ENCODE data around the gene MEGF6.

MEGF6 gene

DNA sequence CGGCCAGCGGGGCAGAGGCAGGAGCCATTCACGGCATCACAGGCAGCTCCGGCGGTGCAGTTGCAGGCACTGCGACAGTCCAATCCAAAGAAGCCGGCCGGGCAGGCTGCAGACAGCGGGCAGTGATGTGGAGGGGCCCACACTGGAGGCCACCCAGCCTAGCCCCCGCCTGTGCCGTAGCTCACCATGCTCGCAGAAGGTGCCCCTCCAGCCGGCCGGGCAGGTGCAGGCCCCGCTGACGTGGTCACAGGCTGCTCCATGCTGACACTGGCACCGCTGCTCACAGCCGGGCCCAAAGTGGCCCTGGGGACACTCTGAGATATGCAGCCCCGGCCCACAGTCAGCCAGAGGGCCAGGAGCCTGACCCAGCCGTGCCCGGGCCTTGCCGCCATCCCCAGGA is 111.7 kb downstream of the MEGF6 start:
- DNase-seq, result no peak

DNA sequence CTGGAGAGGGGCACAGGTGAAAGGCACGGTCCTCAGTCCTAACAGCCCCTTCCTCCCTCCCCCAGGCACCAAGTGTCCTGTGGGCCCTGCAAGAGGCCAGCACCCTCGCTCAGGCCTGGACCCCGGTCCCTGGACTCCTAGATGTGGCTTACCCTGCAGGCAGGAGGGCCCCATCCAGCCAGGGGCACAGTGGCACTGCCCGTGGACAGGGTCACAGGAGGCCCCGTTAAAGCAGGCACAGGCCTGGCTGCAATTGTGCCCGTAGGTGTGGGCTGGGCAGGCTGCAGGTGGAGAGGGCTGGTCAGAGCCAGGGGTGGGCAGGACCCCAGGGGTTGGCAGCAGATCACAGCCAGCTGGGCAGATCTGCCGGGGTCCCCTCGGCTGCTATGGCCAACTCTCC is 112.3 kb downstream of the MEGF6 start:
- DNase-seq, result no peak

DNA sequence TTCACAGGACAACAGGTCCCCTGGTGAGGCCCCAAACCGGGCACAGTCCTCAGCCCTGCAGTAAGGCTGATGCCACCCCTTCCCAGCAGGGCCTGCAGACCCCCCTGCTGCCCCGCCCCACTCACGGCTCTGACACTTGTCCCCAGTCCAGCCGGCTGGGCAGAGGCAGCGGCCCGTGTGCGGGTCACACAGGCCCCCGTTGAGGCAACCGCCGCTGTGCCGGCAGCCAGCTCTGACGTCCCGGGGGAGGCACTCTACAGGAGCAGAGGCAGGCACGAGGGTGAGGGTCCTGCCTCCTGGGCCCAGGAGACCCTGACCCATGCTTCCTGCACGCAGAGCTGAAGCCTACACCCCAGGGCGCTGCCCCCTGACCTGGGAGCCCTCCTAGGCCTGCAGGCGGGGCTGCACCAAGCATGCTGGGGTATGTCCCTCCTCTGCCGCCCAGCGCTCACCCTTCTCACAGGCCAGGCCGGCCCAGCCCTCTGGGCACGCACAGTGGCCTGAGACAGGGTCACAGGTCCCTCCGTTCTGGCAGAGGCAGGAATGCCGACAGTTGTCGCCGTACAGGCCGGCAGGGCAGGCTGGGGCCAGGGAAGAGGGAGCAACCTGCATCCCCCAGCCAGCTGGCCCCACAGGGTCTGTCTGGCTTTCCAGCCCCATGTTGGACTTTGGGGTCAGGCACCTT is 112.9 kb downstream of the MEGF6 start:
- DNase-seq, result no peak

DNA sequence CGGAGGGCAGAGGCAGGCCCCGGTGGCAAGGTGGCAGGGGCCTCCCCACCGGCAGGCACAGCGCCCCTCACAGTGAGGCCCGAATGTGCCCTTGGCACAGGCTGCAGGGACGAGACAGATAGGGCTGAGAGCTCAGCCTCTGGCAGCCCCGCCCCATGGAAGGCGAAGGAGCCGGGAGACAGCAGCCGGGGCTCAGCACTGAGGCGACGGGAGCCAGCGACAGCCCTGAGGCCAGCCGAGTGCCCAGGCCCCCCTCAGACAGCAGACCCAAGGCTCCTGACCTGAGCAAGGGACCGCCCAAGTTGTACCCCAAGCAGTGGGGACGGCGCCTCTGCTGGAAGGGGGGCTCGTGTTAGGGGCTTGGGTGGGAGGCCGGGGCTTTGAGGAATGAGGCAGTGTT is 113.8 kb downstream of the MEGF6 start:
- no peak for DNase-seq

DNA sequence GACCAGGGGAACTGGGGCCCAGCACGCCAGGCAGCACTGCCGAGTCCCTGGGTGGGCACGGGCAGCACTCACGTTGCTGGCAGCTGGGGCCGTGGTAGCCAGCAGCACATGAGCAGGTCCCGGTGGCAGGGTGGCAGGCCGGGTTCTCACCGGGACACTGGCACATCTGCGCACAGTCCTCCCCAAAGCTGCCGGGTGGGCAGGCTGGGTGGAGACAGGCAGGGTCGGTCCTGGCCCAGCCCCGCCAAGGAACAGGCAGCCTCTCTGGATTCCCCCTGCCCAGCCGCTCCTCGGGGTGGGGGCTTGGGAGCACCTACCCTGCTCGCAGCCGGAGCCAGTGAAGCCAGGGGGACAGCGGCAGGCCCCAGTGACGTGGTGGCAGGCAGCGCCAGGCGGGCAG is 114.4 kb downstream of the MEGF6 start:
- no peak for DNase-seq

DNA sequence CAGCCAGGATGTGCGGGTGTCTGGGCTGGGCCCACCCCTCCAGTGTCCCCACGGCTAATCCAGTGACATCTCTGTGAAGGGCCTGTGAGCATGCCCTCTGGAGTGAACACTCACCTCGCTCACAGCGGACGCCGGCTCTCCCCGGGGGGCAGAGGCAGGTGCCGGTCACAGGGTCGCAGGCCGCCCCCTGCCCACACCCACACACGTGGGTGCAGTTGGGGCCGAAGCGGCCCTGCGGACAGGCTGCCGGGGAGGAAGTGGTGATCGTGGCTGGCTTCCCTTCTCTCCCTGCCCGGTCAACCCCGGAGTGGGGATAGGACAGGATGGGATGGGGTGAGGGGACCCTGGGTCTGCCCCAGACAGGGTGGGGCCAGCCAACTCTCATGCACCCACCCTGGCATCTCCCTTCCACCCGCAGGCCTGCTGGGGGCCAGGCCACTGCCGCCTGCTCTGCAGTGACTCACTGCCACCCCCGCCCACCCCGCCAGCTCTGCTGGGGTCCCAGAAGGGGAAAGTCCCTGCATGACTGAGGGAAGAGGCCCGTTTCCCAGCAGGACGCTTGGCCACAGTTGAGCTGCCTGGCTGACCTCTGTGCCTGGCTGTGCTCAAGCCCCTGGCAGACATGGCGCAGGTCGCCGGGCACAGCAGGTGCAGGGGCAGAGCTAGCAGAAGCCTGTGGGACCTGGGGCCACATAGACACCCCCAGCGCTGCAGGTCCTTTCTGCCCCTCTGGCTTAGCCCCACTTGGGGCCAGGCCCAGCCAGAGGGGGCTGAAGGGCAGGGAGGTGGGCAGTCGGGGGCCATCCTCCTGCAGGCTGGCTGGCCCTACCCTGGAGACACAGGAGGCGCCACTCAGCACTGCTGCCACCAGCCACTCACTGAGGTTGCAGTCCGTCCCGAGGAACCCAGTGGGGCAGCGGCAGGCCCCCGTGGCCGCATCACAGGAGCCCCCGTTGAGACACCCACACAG is 115.2 kb downstream of the MEGF6 start:
- DNase-seq, result no peak

DNA sequence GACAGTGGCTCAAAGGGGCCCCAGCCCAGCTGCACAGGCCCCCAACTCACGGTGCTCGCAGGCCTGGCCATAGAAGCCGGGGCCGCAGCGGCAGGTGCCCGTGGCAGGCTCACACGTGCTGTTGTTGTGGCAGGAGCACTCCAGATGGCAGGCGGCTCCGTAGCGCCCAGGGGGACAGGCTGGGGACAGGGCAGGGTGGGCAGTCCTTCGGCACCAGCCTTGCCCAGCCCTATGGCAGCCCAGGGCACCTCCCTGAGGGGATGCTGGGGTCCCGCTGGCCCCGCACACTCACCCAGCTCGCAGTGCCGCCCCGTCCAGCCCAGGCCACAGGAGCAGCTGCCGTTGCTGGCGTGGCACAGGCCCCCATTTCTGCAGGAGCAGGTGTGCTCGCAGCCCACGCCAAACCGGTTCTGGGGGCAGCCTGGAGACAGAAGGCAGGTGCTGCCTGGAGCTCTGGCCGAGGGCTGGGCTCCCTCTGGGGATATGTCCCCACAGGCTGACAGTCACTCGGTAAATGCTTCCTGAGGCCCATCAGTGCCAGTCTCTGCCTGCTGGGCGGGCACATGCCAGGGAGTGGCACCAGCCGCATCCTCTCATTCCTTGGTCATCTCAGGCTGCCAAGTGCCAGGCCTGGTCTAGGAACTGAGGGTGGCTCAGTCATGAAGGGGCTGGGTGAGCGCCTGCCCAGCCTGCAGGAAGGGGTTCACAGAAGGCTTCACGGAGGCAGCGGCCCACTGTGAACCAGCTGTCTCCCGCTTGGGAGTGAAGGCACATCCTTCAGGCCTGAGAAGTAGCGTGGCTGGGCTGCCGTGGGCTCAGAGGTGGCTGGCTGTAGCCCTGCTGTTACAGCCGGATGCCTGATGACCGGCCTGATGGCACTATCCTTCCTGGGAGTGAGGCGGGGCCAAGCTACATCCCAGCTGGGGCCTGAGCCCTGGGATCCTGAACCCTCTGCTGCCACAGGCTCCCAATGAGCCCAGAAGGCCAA is 116.7 kb downstream of the MEGF6 start:
- DNase-seq, result no peak

DNA sequence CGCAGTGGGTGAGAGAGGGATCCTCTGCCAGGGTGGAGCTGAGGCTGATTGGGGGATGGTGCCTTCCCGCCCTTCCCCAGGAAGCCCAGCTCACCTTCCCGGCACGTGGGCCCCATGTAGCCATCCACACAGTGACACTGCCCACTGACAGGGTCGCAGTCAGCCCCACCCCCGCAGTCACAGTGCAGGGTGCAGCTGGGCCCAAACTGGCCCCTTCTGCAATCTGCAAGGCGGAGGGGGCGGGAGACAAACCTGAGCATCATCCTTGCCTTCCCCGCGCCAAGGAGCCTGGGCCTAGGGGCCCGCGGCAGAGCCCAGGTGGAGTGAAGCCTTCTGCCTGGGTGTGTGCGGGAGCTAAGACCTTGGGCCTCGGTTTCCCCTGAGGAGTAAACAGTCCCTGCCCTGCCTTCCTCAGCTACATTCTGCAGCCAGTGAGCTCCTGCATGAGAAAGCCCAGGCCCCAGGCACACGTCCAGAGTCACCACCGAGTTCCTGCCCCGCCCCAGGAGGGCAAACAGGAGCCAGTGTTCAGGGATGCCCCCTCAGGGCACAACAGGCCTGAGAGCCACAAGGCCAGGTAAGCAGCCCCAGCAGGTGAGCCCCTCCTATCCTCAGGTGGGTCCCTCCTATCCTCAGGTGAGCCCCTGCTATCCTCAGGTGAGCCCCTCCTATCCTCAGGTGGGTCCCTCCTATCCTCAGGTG is 118.6 kb downstream of the MEGF6 start:
- DNase-seq, result no peak

DNA sequence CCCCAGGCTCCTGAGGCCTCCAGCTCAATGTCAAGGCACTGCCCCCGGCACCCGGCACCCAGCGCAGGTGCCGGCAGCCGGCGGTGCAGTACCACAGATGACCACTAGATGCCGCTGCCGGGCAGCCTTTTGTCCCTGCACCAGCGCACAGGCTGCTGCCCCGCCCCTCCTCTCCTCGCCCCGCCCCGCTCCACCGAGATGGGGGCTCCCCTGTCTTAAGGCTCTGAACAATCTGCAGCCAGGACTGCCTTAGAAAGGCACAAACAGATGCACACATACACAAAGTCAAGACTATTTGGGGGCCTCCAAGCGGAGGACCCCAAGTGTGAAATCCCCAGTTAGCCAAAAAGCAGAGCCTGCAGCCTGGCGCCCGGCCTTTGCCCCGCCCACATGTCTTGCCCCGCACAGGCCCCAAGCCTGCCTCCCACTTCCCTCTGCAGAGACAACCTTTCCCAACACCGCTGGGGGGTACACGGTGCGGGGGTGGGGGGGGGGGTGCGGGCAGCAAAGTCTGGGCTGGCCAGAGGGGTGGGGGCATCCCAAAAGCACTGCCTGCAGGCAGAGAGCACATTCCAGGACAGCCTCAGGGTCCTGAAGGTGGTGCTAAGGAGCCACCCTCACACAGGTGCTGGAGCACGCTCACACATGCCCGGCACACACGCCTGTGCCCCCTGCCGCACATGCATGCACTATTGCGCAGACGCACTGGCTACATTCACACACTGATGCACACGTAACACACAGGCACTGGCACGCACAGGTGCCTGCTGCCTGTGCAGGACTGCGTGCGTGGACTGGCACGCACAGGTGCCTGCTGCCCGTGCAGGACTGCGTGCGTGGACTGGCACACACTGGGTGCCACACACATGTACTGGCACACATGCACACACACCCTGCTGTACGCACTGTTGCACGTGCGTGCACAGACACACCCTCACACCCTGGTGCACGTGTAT is 119.7 kb downstream of the MEGF6 start:
- DNase-seq, result no peak

DNA sequence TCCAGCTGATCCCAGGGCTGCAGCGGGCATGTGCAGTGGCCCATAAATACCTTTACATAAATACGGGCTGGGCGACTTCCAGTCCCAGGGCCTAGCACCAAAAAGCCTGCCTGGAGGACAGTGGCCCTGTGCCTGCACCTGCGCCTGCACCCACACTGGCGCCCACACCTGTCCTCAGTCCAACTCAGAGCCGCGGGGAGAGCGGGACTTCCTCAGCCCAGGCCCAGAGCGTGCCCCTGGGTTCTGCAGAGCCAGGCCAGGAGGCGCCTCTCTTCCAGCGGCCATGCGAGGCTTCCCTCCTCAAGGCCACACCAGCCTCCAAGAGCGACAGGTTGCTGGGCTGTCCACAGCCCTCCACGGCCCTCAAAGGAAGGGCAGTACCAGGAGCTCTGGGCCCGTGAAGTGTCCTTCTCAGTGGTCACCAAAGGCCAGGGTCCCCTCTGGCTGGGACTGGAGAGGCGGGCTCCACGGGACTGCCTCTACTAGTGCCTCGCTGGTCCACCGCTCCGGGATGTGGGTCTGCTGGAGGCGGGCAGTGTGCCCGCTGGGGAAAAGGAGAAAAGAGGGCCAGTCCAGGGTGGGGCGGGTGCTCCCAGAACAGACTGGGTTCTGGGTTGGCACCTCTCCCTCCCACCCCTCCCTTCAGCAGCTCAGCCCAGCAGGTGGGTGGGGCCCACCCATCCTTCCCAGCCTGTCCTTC is 121.1 kb downstream of the MEGF6 start:
- no peak for DNase-seq

DNA sequence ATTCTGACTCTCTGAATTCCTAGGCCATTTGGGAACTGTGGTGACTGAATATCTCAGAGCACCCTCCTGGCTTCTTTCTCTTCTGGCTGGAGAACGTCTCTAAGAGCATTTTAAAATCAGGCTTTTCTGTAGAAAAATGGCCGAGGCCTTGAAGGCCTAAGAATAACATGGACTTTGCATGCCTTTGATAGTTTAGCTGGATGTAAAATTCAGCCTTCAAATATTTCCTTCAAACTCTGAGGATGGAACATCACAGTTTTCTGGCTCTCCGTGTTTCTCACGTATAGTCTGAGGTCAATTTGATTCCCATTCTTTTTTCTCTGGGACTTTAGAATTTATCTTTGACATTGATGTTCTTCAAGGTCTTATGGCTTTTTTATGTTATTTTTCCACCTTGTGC is 122.9 kb downstream of the MEGF6 start:
- DNase-seq, result no peak

DNA sequence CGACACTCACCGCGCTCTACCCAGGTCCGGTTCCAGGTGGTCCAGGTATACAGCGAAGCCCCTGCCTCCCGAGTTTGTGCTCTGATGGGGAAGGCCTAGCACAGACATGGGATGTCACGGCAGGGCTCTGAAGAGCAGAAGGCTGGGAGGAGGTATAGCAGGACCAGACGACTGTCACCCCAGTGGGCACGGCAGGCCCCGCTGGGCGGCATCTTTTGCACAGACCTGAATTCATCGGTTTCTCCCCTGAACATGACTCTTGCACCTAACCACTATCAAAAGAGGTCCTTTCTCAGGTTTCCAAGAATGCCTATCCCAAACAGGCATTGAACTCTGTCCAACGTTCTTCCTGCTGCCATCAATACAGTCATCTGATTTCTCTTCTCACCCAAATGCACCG is 126.3 kb downstream of the MEGF6 start:
- no peak for DNase-seq

DNA sequence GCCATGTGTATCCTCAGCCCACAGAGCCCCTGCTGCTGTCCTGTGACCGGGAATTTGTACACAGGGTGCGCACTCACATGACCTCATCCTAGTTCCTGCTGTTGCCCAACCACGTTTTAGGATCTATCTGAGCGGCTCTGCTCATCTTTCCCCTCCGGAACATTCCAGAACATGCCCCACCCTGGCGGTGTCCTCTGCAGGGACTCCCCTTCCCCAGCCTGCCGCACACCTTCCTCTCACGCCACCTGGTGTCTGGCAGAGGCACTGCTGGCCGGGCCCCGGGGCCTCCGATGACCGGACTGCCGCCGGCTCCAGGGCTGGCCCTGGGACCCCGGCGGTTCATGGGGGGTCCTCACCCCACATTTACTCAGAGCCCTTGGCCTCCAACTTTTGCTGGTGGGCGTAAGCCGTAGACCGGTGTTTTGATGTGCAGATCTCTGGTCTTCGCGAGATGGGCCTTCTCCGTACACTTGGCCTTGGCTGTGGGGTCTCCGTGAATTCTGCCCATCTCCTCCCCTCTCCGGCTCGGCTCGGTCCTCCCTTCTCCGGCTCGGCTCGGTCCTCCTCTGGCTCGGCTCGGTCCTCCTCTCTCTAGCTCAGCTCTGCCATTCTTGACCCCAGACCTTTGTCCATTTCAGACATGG is 127.4 kb downstream of the MEGF6 start:
- DNase-seq, result no peak

DNA sequence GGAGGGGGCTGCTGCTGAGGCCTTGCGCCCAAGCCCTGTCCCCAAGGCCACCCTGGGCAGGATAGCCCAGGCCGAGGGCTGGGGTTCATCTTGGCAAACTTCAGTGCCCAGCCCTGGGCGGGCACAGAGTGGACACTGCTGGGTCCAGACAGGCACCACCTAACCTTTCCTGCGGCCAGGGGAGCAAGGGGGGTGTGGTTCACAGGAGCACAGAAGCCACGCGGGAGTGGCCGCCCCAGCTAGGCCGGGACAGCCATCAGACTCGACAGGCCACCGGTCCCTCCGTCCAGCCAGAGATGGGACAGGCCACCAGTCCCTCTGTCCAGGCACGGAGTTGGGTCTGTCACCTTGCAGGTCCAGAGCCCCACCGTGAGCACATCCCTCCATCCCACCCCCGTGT is 127.9 kb downstream of the MEGF6 start:
- no peak for DNase-seq

DNA sequence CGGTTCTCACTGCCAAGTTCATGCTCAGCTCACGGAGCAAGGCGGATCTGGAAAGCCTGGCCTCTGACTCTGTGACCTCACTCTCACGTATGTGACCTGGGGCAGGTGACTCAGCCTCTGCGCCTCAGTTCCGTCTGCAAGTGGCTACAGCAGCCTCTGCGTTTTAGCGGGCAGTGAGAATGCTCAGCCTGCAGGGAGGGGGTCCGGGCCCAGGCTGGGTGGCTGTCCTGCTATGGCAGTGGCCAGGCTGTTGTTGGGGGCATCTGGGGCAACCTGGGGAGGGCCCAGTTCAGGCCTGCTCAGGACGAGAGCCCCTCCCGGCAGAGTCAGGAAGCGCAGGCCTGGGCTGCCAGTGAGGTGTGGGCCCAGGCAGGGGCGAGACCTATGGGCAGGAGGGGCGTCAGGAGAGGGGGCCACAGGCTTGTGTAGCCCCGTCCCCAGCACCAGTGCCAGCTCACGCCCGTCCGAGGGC is 128.9 kb downstream of the MEGF6 start:
- no peak for DNase-seq

DNA sequence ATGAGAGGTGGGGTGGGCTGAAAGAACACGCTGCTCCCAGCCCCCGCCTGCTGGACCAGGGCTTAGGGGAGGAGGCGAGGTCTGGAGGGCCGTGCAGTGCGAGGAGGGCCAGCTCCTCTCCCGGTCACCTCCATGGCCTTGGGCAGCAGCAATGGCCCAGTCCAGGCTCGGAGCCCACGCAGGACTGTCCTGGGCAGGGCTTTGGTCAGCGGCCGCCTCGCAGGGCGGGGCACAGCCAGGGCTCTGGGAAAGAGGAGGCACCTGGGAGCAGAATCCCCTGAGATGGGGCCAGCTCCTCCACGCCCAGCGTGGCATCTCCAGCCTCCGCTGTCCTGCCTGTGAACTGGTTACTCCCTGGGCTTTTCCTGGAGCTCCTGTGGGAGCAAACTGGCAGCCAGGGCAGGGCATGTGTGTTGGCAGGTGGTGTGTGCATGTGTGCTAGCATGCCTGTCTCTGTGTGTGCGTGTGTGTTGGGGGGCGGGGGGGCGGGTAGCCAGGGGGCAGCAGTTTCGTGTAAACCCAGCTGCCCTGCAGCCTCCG is 129.4 kb downstream of the MEGF6 start:
- no peak for DNase-seq

DNA sequence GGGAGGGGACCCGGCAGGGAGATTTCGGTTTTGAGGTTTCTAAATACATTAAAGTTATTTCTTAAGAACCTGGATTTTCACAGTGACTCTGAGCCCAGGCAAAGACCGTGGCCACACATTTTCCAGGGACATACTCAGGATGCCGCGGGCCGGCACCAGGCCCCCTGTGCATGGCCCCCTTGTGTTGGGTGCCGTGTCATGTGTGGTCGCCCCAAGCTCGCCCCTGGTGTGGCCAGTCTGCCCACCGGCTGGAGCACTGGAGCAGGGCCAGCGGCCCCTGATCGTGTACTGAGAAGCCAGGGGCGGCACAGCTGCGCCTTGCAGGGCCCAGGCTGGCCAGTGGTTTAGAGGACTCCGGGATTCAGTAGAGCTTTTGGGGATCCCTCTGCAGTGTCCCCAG is 130.3 kb downstream of the MEGF6 start:
- no peak for DNase-seq

DNA sequence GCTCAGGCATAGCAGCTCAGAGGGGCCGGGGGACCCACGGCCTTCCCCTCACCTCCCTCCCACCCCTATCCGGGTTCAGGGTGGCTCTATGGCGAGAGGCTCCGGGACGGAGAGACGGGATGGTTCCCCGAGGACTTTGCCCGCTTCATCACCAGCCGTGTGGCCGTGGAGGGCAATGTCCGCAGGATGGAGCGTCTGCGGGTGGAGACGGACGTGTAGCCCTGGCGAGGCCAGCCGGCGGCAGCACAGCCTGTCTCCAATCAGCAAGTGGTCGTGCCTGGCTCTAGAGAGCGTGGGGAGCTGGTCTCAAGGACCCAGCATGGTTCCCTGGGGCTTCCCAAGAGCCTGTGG is 131.0 kb downstream of the MEGF6 start:
- DNase-seq, result no peak

DNA sequence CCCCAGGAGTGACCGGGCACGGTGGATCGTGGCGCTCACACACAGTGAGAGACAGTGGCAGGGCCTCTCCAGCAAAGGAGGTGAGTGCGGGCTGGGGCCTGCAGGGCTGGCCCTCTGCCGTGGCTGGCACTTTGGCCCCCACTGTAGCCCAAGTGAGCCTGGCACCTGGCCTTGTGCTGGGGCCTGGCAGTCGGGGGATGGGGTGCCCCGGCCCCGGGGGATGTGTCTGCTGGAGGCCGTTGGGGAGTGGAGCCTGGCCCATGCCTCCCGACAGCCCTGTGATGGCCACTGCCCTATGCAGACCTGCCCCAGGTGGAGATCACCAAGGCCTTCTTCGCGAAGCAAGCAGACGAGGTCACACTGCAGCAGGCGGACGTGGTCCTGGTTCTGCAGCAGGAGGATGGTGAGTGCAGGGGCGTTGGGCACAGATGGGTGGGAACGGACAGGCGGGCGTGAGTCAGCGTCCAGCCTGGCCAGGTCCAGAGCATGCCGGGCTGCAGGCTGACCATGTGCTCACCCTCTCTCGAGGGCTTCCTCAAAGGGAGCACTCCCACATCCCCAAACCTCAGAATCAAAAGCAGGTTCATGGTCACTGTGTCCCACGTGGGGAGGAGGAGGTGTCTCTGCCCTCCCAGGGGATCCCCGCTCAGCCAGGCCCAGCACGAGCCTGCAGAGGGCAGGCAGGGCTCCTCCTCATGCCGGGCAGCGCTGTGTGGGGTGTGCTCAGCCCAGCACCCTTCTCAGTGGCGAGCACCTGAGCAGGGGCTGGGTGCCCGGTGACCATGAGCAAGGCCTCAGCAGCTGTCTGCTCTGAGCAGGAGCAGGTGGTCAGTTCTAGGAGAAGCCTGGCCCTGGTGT is 131.6 kb downstream of the MEGF6 start:
- DNase-seq, result no peak

All from NCI-H2029 (cell line).